ENCODE data around the gene PMPCA. TPM values are rescaled to one million over a fixed set of nuclear protein-coding genes. Genes with fewer than 3 reads are reported as not detected.

The PMPCA gene
- total and polyA plus RNA-seq, 2 experiments from 2014 or later: 61.3 to 88.2 TPM

DNA sequence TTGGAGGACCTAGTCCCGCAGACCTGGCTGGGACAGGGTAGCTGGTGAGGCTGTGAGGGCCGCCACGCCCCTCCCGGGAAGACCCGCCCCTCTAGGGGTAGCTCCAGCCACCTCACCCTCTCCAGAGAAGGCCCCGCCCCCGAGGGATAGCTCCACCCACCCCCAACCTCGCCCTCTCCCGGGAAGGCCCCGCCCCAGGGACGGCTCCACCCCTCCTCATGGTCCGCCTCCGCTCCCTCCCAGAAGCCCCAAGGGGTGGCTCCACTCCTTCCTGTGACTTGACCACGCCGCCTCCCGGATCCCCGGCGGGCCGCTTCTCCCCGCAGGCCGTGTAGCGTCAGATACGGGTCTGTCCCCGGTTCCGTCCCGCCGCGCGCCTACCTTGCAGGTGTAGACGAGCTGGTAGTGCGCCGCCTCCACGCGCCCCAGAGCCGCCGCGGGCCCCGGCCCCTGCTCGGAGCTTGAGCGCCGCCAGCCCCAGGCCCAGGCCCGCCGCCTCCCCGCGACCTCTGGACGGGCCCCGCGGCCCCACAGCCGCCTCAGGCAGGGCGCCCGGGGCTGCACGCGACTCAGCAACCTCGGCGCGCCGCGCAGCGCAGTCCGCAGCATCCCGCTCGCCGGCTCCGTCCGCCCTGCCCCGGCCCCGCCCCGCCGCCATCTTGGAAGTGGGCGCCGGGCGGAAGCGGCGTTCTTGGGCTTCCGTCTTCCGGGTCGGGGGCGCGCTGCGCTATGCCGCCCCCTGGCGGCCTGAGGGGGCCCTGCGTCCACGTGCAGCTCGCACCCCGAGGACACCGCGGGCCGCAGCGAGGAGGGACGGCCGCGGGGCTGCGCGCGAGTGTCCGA, 47.1 kb upstream of the PMPCA start, which contains the start of gene DNLZ:
Gene DNLZ, minus strand, starts transcription at position 639 of the 843 bp plus-strand sequence. Its CDS starts 30 bp downstream, at position 609.
- Histone ChIP-seq H3K4me2 (peak within 1 kb of the TSS; percentile 78; the same call in 1 of the 2 replicates), H3K27ac (ENCODE audit: low read depth) (no peak within 1 kb of the TSS), H3K79me2 (replicated peaks; ENCODE audit: insufficient read depth) (no peaks in the 10 kb centered on the region), H3K9me2 (ENCODE audit: insufficient read depth) (no peaks in the 10 kb centered on the region), H3K36me3 (ENCODE audit: insufficient read depth) (no peaks in the 10 kb centered on the region), H3K4me1 (ENCODE audit: insufficient read depth) (no peaks in the 10 kb centered on the region; the same call in 1 of the 2 replicates), H3K27me3 (ENCODE audit: insufficient read depth) (no peaks in the 10 kb centered on the region), H4K20me1 (replicated peaks; ENCODE audit: insufficient read depth) (no peaks in the 10 kb centered on the region), H2AFZ (no peak within 1 kb of the TSS), H3F3A (replicated peaks; ENCODE audit: low read depth) (no peaks in the 10 kb centered on the region), H3K4me3 (peak within 1 kb of the TSS; percentile 77)
- no peaks in the 10 kb centered on the region for H3K9me3 Mint-ChIP-seq
- H3K27ac Mint-ChIP-seq: peak within 1 kb of the TSS; percentile 90
- ATAC-seq: peak; percentile 75
- TF ChIP-seq, protein P1, sequence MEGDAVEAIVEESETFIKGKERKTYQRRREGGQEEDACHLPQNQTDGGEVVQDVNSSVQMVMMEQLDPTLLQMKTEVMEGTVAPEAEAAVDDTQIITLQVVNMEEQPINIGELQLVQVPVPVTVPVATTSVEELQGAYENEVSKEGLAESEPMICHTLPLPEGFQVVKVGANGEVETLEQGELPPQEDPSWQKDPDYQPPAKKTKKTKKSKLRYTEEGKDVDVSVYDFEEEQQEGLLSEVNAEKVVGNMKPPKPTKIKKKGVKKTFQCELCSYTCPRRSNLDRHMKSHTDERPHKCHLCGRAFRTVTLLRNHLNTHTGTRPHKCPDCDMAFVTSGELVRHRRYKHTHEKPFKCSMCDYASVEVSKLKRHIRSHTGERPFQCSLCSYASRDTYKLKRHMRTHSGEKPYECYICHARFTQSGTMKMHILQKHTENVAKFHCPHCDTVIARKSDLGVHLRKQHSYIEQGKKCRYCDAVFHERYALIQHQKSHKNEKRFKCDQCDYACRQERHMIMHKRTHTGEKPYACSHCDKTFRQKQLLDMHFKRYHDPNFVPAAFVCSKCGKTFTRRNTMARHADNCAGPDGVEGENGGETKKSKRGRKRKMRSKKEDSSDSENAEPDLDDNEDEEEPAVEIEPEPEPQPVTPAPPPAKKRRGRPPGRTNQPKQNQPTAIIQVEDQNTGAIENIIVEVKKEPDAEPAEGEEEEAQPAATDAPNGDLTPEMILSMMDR (conservative IDR thresholded peaks at IDR 0.05; ENCODE audit: low read depth in 2 of 2): peak; percentile 65 to 88
- TF ChIP-seq, protein P2, sequence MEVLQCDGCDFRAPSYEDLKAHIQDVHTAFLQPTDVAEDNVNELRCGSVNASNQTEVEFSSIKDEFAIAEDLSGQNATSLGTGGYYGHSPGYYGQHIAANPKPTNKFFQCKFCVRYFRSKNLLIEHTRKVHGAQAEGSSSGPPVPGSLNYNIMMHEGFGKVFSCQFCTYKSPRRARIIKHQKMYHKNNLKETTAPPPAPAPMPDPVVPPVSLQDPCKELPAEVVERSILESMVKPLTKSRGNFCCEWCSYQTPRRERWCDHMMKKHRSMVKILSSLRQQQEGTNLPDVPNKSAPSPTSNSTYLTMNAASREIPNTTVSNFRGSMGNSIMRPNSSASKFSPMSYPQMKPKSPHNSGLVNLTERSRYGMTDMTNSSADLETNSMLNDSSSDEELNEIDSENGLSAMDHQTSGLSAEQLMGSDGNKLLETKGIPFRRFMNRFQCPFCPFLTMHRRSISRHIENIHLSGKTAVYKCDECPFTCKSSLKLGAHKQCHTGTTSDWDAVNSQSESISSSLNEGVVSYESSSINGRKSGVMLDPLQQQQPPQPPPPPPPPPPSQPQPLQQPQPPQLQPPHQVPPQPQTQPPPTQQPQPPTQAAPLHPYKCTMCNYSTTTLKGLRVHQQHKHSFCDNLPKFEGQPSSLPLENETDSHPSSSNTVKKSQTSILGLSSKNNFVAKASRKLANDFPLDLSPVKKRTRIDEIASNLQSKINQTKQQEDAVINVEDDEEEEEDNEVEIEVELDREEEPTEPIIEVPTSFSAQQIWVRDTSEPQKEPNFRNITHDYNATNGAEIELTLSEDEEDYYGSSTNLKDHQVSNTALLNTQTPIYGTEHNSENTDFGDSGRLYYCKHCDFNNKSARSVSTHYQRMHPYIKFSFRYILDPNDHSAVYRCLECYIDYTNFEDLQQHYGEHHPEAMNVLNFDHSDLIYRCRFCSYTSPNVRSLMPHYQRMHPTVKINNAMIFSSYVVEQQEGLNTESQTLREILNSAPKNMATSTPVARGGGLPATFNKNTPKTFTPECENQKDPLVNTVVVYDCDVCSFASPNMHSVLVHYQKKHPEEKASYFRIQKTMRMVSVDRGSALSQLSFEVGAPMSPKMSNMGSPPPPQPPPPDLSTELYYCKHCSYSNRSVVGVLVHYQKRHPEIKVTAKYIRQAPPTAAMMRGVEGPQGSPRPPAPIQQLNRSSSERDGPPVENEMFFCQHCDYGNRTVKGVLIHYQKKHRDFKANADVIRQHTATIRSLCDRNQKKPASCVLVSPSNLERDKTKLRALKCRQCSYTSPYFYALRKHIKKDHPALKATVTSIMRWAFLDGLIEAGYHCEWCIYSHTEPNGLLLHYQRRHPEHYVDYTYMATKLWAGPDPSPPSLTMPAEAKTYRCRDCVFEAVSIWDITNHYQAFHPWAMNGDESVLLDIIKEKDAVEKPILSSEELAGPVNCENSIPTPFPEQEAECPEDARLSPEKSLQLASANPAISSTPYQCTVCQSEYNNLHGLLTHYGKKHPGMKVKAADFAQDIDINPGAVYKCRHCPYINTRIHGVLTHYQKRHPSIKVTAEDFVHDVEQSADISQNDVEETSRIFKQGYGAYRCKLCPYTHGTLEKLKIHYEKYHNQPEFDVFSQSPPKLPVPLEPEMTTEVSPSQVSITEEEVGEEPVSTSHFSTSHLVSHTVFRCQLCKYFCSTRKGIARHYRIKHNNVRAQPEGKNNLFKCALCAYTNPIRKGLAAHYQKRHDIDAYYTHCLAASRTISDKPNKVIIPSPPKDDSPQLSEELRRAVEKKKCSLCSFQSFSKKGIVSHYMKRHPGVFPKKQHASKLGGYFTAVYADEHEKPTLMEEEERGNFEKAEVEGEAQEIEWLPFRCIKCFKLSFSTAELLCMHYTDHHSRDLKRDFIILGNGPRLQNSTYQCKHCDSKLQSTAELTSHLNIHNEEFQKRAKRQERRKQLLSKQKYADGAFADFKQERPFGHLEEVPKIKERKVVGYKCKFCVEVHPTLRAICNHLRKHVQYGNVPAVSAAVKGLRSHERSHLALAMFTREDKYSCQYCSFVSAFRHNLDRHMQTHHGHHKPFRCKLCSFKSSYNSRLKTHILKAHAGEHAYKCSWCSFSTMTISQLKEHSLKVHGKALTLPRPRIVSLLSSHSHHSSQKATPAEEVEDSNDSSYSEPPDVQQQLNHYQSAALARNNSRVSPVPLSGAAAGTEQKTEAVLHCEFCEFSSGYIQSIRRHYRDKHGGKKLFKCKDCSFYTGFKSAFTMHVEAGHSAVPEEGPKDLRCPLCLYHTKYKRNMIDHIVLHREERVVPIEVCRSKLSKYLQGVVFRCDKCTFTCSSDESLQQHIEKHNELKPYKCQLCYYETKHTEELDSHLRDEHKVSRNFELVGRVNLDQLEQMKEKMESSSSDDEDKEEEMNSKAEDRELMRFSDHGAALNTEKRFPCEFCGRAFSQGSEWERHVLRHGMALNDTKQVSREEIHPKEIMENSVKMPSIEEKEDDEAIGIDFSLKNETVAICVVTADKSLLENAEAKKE (CRISPR knock-in tag; IDR thresholded peaks at IDR 0.05): no peak
- no peak for TF ChIP-seq EZH2 (IDR thresholded peaks at IDR 0.05; ENCODE audit: low read depth, unreplicated experiment)
- peak; percentile 81 for TF ChIP-seq CREB1 (CRISPR knock-in tag; IDR thresholded peaks at IDR 0.05; ENCODE audit: low read depth)
- TF ChIP-seq, protein P3, sequence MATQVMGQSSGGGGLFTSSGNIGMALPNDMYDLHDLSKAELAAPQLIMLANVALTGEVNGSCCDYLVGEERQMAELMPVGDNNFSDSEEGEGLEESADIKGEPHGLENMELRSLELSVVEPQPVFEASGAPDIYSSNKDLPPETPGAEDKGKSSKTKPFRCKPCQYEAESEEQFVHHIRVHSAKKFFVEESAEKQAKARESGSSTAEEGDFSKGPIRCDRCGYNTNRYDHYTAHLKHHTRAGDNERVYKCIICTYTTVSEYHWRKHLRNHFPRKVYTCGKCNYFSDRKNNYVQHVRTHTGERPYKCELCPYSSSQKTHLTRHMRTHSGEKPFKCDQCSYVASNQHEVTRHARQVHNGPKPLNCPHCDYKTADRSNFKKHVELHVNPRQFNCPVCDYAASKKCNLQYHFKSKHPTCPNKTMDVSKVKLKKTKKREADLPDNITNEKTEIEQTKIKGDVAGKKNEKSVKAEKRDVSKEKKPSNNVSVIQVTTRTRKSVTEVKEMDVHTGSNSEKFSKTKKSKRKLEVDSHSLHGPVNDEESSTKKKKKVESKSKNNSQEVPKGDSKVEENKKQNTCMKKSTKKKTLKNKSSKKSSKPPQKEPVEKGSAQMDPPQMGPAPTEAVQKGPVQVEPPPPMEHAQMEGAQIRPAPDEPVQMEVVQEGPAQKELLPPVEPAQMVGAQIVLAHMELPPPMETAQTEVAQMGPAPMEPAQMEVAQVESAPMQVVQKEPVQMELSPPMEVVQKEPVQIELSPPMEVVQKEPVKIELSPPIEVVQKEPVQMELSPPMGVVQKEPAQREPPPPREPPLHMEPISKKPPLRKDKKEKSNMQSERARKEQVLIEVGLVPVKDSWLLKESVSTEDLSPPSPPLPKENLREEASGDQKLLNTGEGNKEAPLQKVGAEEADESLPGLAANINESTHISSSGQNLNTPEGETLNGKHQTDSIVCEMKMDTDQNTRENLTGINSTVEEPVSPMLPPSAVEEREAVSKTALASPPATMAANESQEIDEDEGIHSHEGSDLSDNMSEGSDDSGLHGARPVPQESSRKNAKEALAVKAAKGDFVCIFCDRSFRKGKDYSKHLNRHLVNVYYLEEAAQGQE (IDR thresholded peaks at IDR 0.05; ENCODE audit: unreplicated experiment): no peak
- TF ChIP-seq ZNF114 (CRISPR knock-in tag; IDR thresholded peaks at IDR 0.05): no peak
- no peak for TF ChIP-seq ZNF331 (CRISPR knock-in tag; IDR thresholded peaks at IDR 0.05; ENCODE audit: low read depth)
- TF ChIP-seq NANOG (IDR thresholded peaks at IDR 0.05; ENCODE audit: borderline replicate concordance): no peak
- TF ChIP-seq JUNB (IDR thresholded peaks at IDR 0.05; ENCODE audit: unreplicated experiment): no peak
- no peak for TF ChIP-seq EZH2phosphoT487 (IDR thresholded peaks at IDR 0.05; ENCODE audit: unreplicated experiment)
- TF ChIP-seq STAT1 (IDR thresholded peaks at IDR 0.05; ENCODE audit: unreplicated experiment): no peak
- peak; percentile 85 for TF ChIP-seq POLR2AphosphoS5 (IDR thresholded peaks at IDR 0.05; ENCODE audit: low read depth)
- TF ChIP-seq, protein P4, sequence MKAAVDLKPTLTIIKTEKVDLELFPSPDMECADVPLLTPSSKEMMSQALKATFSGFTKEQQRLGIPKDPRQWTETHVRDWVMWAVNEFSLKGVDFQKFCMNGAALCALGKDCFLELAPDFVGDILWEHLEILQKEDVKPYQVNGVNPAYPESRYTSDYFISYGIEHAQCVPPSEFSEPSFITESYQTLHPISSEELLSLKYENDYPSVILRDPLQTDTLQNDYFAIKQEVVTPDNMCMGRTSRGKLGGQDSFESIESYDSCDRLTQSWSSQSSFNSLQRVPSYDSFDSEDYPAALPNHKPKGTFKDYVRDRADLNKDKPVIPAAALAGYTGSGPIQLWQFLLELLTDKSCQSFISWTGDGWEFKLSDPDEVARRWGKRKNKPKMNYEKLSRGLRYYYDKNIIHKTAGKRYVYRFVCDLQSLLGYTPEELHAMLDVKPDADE (IDR thresholded peaks at IDR 0.05): peak; percentile 81
- H3K27me3 Mint-ChIP-seq (ENCODE audit: insufficient read depth, low read depth, poor library complexity): peaks cover 21% of the 10 kb centered on the region
- peak within 1 kb of the TSS; percentile 82 for H3K4me3 Mint-ChIP-seq
- peaks cover 9% of the 10 kb centered on the region; the same call in 1 of the 3 replicates for H3K4me1 Mint-ChIP-seq
- peak; percentile 96 for DNase-seq (ENCODE audit: low spot score)
- H3K36me3 Mint-ChIP-seq (ENCODE audit: low read depth): no peaks in the 10 kb centered on the region

All from GM23338 (cell line).